CD4-positive, alpha-beta T cell treated with Interleukin-17A for 4 hours (primary cell): Measurements from ENCODE around the gene PLA2R1.

ENCODE experiments used
- DNase-seq: peaks from one replicate; pipeline ENCODE4 v3.0.0-alpha.2; 2020; ENCODE audit warnings: mixed read lengths

The PLA2R1 gene

DNA sequence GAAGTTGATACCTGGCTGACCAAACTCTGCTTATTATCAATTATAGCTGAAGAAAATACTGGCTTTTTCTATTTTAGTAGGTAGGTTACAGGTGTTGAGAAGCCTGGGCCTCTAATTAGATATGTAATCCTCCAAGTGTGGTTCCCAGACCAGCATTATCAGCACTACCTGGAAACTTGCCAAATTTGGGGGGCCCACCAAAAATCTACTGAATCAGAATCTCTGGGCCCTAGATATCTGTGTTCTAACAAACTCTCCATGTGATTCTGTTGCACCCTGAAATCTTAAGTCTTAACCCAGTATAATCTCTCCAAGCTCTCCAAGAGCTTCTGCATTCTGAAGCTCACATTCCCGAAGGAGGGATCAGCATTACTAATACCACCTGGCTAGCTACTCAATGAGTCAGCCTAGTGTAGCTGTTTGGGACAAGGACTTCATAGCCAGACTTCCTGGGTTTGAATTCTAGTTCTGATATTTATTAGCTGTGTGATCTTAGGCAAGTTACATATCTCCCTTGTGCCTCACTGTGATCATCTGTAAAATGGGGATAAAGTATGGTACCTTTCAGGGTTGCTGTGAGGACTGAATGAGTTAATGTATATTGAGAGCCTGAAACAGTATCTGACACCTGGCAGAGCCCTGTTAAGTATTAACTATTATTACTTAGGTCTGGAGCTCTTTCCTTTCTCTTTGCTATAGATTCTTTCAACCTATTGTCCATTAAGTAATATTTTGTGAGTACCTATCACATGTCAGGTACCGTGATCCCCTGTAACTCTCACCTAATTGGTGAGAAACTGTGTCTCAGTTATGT, 170.3 kb downstream of the PLA2R1 start:
- DNase-seq, result no peak

- no peak for DNase-seq
These were observed 171.2 kb downstream of the PLA2R1 start for GRCh38 chr2:159891267-159891588.

- DNase-seq, result no peak
These were observed 171.7 kb downstream of the PLA2R1 start for GRCh38 chr2:159890551-159891266.

DNA sequence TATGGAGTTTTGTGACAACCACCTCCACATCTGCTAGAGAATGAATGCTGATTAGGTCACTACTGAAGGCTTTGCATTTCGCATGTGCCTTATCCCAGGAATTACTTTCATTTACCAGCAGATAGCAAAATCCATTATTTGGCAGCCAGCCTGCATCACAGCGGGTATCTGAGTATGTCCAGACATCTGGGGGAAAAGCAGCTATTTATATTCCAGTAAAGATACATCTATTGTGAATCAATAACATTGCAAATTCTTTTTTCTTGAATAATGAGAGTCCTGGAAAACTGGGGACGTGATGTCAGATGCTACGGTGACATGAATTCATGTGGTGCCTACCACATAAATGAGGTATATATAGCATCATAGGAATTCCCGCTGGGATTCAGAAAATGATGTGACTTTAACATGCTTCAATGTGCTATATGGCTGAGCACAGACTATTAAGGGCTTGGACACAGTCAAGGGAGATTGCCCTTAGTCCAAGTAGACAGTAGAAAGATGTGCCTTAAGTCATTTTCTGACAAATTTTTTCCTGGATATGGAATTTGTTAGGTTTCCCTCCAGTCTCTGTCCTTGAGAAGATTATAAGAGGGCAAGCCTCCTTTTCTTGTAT, 180.2 kb downstream of the PLA2R1 start:
- no peak for DNase-seq
